Motor neuron (in vitro differentiated cells): ENCODE data around the gene MCFD2. TPM values are rescaled to one million over a fixed set of nuclear protein-coding genes. Genes with fewer than 3 reads are reported as not detected.

Experiments used
- ATAC-seq, 8 experiments: fragments of 200-7000 bp; cut with Tn5 transposase; replicated peaks in 6 of 8; 2 replicates each; pipeline ENCODE4 v1.8.0; 2021; ENCODE audit warnings: mild to moderate bottlenecking in 8 of 8, moderate library complexity in 8 of 8
- H3K27ac ChIP-seq, 2 donors: fragments of 250-450 bp; sonication (Bioruptor Pico); 2 replicates each; pipeline ENCODE4 v1.9.0; 2021; ENCODE audit warnings: antibody characterized with exemption in 2 of 2, mild to moderate bottlenecking in 2 of 2, moderate library complexity in 1 of 2
- H3K4me1 ChIP-seq, 2 donors: fragments of 250-450 bp; sonication (Bioruptor Pico); replicated peaks in 1 of 2; 2 replicates each; pipeline ENCODE4 v1.6.1; 2021; ENCODE audit warnings: antibody characterized with exemption in 2 of 2, mild to moderate bottlenecking in 2 of 2, moderate library complexity in 1 of 2
- H3K4me3 ChIP-seq, 5 donors: fragments of 250-450 bp; sonication (Bioruptor Pico); 2 replicates each; pipeline ENCODE4 v1.9.0; 2021; ENCODE audit warnings: antibody characterized with exemption in 5 of 5, mild to moderate bottlenecking in 5 of 5, moderate library complexity in 4 of 5
- WGBS, 10 experiments: fragments of 450-650 bp; shearing (Covaris generic); methylation state at CpG; one replicate each; pipeline ENCODE4 v1.0.0; 2022; 5-methylcytosine and 5-hydroxymethylcytosine counted together
- in situ Hi-C, 9 experiments: fragments of 400-800 bp; cut with MboI; loops; one replicate each; pipeline ENCODE4 v1.15.0; 2021; ENCODE audit warnings: low sequenced_read_pairs in 9 of 9, low pct_unique_long_range_greater_than_20kb in 2 of 9; ENCODE audit not compliant: unreplicated experiment in 9 of 9
- total RNA-seq, 8 experiments: library from RNA; unstranded; fragments of 300-600 nt; gene quantifications; 2 replicates each; pipeline versions ENCODE4 v1.2.3 to v1.2.4, GENCODE V29; 2022

MCFD2 gene
- total RNA-seq, 8 experiments from 2014 or later, result 45.4 to 119 (median 55.8) TPM

GRCh38 chr2:46857871-46858701, 57.5 kb downstream of the MCFD2 start:
- in situ Hi-C loops, result no loop called here
- Histone ChIP-seq H3K27ac (no peak overlapping the region), H3K4me1 (peaks cover 11 to 16% of the 10 kb centered on the region in 2 donors), H3K4me3 (no peak overlapping the region)
- 10 to 96% (median 59%) methylated on average over 2 to 11 of the region's 13 CpGs; no CpG with 5 or more reads in 1 of the 10 experiments for WGBS, 10 experiments
- peak in 2 of 8 experiments; percentile 42 to 64 for ATAC-seq

GRCh38 chr2:46856336-46856735, 59.3 kb downstream of the MCFD2 start:
- peaks cover 0 to 4% of the 10 kb centered on the region in 2 donors for H3K4me1 ChIP-seq
- 85 to 100% (median 92%) methylated on average over 1 to 2 of the region's 3 CpGs; no CpG with 5 or more reads in 7 of the 10 experiments for WGBS, 10 experiments

GRCh38 chr2:46855805-46856204, 59.8 kb downstream of the MCFD2 start:
- in situ Hi-C loops, result no loop called here
- WGBS, 10 experiments, result 0 to 100% (median 80%) methylated on average over 1 of the region's 1 CpG; no CpG with 5 or more reads in 5 of the 10 experiments
- peaks cover 0 to 4% of the 10 kb centered on the region in 2 donors for H3K4me1 ChIP-seq
- H3K4me3 ChIP-seq, result no peak overlapping the region
- ATAC-seq, result peak in 3 of 8 experiments; percentile 20 to 49 (median 27)
- no peak overlapping the region for H3K27ac ChIP-seq

More at GRCh38 chr2:46856336-46856735, 59.3 kb downstream of the MCFD2 start:
- H3K27ac ChIP-seq, result no peak overlapping the region
- ATAC-seq, result no peak
- no peak overlapping the region for H3K4me3 ChIP-seq
- in situ Hi-C loops, result no loop called here

- ATAC-seq, result peak in 3 of 8 experiments; percentile 14 to 40 (median 24)
- Histone ChIP-seq H3K4me1 (peaks cover 0 to 6% of the 10 kb centered on the region in 2 donors), H3K4me3 (no peak overlapping the region), H3K27ac (no peak overlapping the region)
- 7 to 100% (median 34%) methylated on average over 1 to 2 of the region's 3 CpGs; no CpG with 5 or more reads in 4 of the 10 experiments for WGBS, 10 experiments
- in situ Hi-C loops, result no loop called here
Observed at GRCh38 chr2:46854260-46854659, 61.3 kb downstream of the MCFD2 start.

GRCh38 chr2:46852598-46852997, 63.0 kb downstream of the MCFD2 start:
- peaks cover 11 to 23% of the 10 kb centered on the region in 2 donors for H3K4me1 ChIP-seq
- no peak overlapping the region for H3K27ac ChIP-seq
- WGBS, 10 experiments, result 29 to 100% (median 83%) methylated on average over 1 of the region's 1 CpG; no CpG with 5 or more reads in 4 of the 10 experiments
- ATAC-seq, result no peak
- in situ Hi-C loops, result no loop called here
- no peak overlapping the region for H3K4me3 ChIP-seq

GRCh38 chr2:46852124-46852523, 63.5 kb downstream of the MCFD2 start:
- Histone ChIP-seq H3K4me1 (peaks cover 11 to 26% of the 10 kb centered on the region in 2 donors), H3K4me3 (no peak overlapping the region), H3K27ac (no peak overlapping the region)
- 69 to 95% (median 88%) methylated on average over 1 to 8 of the region's 9 CpGs; no CpG with 5 or more reads in 2 of the 10 experiments for WGBS, 10 experiments
- in situ Hi-C loops, result no loop called here
- no peak for ATAC-seq

Other genes with a start within 250 kb of the MCFD2 start
- 10 to 100 TPM; 11.1 to 30.3 (median 16.6) TPM for gene SOCS5, start 216.5 kb downstream of the MCFD2 start, total RNA-seq
- gene TTC7A, start 25.4 kb upstream of the MCFD2 start, total RNA-seq, result 10 to 100 TPM in 4 of 8 experiments, 1 to 10 TPM in 4; 4.5 to 24.2 (median 10.5) TPM
- 1 to 10 TPM in 1 of 8 experiments, under 1 TPM in 6, not detected in 1; 0.22 to 1.5 (median 0.50) TPM for gene STPG4, start 239.5 kb upstream of the MCFD2 start, total RNA-seq